PC-3 (cell line): ENCODE data around the gene ISM1. TPM values are rescaled to one million over a fixed set of nuclear protein-coding genes. Genes with fewer than 3 reads are reported as not detected.
A peak's percentile ranks its signal among the peaks of the same experiment; 100 is the strongest.

Experiments
- ATAC-seq: fragments of 200-7000 bp; cut with Tn5 transposase; 2 replicates; pipeline ENCODE4 v1.9.1; 2020; ENCODE audit warnings: mild to moderate bottlenecking, moderate library complexity
- BruUV-seq: library from RNA; stranded (reverse); fragments of 400-500 nt; replicated peaks from 2 replicates; lab custom pipeline; 2021; lab: Mats Ljungman, UMichigan
- CTCF ChIA-PET: fragments of 300-600 bp; sonication (Branson Sonifier 250); formaldehyde crosslinking; loops from one replicate; lab custom pipeline; 2022; ENCODE audit warnings: antibody characterized with exemption; lab: Charles Lee
- POLR2A ChIA-PET: fragments of 300-600 bp; sonication (Branson Sonifier 250); formaldehyde crosslinking; loops from one replicate; lab custom pipeline; 2022; ENCODE audit warnings: antibody characterized with exemption; ENCODE audit not compliant: unreplicated experiment; lab: Charles Lee
- DNase-seq: peaks from one replicate; pipeline ENCODE4 v3.0.0-alpha.2; 2015
- H2AFZ ChIP-seq: fragments of 300-600 bp; sonication (generic); 2 replicates; pipeline ENCODE4 v1.6.0; 2016; ENCODE audit warnings: antibody characterized with exemption, low read length
- H3F3A ChIP-seq: fragments of 300-600 bp; sonication (generic); one replicate; pipeline ENCODE4 v1.6.0; 2017; ENCODE audit warnings: antibody characterized with exemption, low read length, control low read depth, mild to moderate bottlenecking; ENCODE audit not compliant: unreplicated experiment
- H3K27ac ChIP-seq: fragments of 300-600 bp; sonication (generic); 2 replicates; pipeline ENCODE4 v1.5.1; 2016; ENCODE audit warnings: mild to moderate bottlenecking, low read length
- H3K27me3 ChIP-seq: fragments of 300-600 bp; sonication (generic); 2 replicates; pipeline ENCODE4 v1.6.1; 2016; ENCODE audit warnings: low read length, mixed read lengths
- H3K36me3 ChIP-seq: fragments of 300-600 bp; sonication (generic); 2 replicates; pipeline ENCODE4 v1.6.1; 2016; ENCODE audit warnings: low read depth, mixed run types, low read length, mixed read lengths
- H3K4me1 ChIP-seq: fragments of 300-600 bp; sonication (generic); 2 replicates; pipeline ENCODE4 v1.5.1; 2016; ENCODE audit warnings: low read length; ENCODE audit not compliant: insufficient read depth
- H3K4me2 ChIP-seq: fragments of 300-600 bp; sonication (generic); 2 replicates; pipeline ENCODE4 v1.6.0; 2016; ENCODE audit warnings: low read length
- H3K4me3 ChIP-seq: fragments of 300-600 bp; sonication (generic); 2 replicates; pipeline ENCODE4 v1.5.1; 2016; ENCODE audit warnings: mild to moderate bottlenecking, low read length, mixed read lengths
- H3K79me2 ChIP-seq: fragments of 300-600 bp; sonication (generic); 2 replicates; pipeline ENCODE4 v1.6.1; 2017; ENCODE audit warnings: low read length, mixed read lengths
- H3K9ac ChIP-seq: fragments of 300-600 bp; sonication (generic); 2 replicates; pipeline ENCODE4 v1.6.0; 2016; ENCODE audit warnings: mild to moderate bottlenecking, low read length
- H3K9me2 ChIP-seq: fragments of 300-600 bp; sonication (generic); replicated peaks from 2 replicates; pipeline ENCODE4 v1.6.1; 2016; ENCODE audit warnings: mixed run types, low read length, mixed read lengths
- H3K9me3 ChIP-seq: fragments of 300-600 bp; sonication (generic); 2 replicates; pipeline ENCODE4 v1.6.1; 2016; ENCODE audit warnings: low read length, mixed read lengths
- H4K20me1 ChIP-seq: fragments of 300-600 bp; sonication (generic); 2 replicates; pipeline ENCODE4 v1.6.1; 2016; ENCODE audit warnings: low read length, mixed read lengths
- CTCF ChIP-seq: fragments of 300-600 bp; sonication (generic); conservative IDR thresholded peaks from 2 replicates; pipeline ENCODE4 v1.5.1; 2017; ENCODE audit warnings: antibody characterized with exemption, low read depth, mild to moderate bottlenecking, low read length
- EZH2 ChIP-seq: fragments of 300-600 bp; sonication (generic); IDR thresholded peaks from one replicate; pipeline ENCODE4 v1.6.1; 2017; ENCODE audit warnings: antibody characterized with exemption, mild to moderate bottlenecking, low read length; ENCODE audit not compliant: unreplicated experiment
- EZH2phosphoT487 ChIP-seq: fragments of 300-600 bp; sonication (generic); IDR thresholded peaks from 2 replicates; pipeline ENCODE4 v1.6.1; 2018; ENCODE audit warnings: mild to moderate bottlenecking, antibody characterized with exemption, low read length, borderline replicate concordance
- intact Hi-C: fragments of 100-400 bp; cut with micrococcal nuclease; formaldehyde crosslinking; loops from 2 replicates; pipeline ENCODE4 v1.9.0; 2023
- total RNA-seq: library from RNA; depleted of rRNA; stranded (reverse); fragments of >200 nt; gene quantifications from 2 replicates; pipeline ENCODE4 v1.2.3, GENCODE V29; 2014

The ISM1 gene
- total RNA-seq, 1 experiment from 2014 or later, result not detected

GRCh38 chr20:13221313-13221672 lies 219 bp downstream of the ISM1 start:
- Histone ChIP-seq H3K4me3 (no peak overlapping the region; the same call in 1 of the 2 replicates), H2AFZ (no peak overlapping the region), H3K79me2 (no peaks in the 10 kb centered on the region), H3K9me3 (0 out of 2 replicates have a peak, but pooled peaks cover 4% of the 10 kb centered on the region), H3K27me3 (peaks cover 78% of the 10 kb centered on the region), H3K36me3 (no peaks in the 10 kb centered on the region), H4K20me1 (no peaks in the 10 kb centered on the region), H3K4me1 (peaks cover 12% of the 10 kb centered on the region; the same call in 1 of the 2 replicates), H3K9ac (no peak overlapping the region), H3K9me2 (no peaks in the 10 kb centered on the region), H3K4me2 (peak overlapping the region; percentile 89; the same call in 1 of the 2 replicates), H3K27ac (no peak overlapping the region), H3F3A (no peaks in the 10 kb centered on the region)
- POLR2A ChIA-PET, result no interaction called here
- ATAC-seq, result no peak; the same call in none of the 2 replicates
- no TSS peak for BruUV-seq
- no peak for DNase-seq
- no peak for TF ChIP-seq EZH2phosphoT487
- TF ChIP-seq CTCF, result no peak
- no peak for TF ChIP-seq EZH2
- CTCF ChIA-PET, result no interaction called here
- intact Hi-C loops, result no loop called here

- BruUV-seq, result no TSS peak
- Histone ChIP-seq H3K9me2 (no peaks in the 10 kb centered on the region), H4K20me1 (no peaks in the 10 kb centered on the region), H3K36me3 (no peaks in the 10 kb centered on the region), H3K4me1 (peaks cover 12% of the 10 kb centered on the region; the same call in 1 of the 2 replicates), H3K27me3 (peaks cover 78% of the 10 kb centered on the region), H3K4me3 (peak overlapping the region; percentile 64), H2AFZ (peak overlapping the region; percentile 89), H3K27ac (no peak overlapping the region), H3F3A (no peaks in the 10 kb centered on the region), H3K4me2 (peak overlapping the region; percentile 89), H3K9me3 (0 out of 2 replicates have a peak, but pooled peaks cover 8% of the 10 kb centered on the region), H3K79me2 (no peaks in the 10 kb centered on the region), H3K9ac (no peak overlapping the region)
- ChIA-PET CTCF (no interaction called here), POLR2A (no interaction called here)
- TF ChIP-seq CTCF, result no peak
- TF ChIP-seq EZH2, result peak; percentile 68
- TF ChIP-seq EZH2phosphoT487, result peak; percentile 43; the same call in 1 of the 2 replicates
- intact Hi-C loops, result no loop called here
- ATAC-seq, result peak; percentile 89
- peak; percentile 67 for DNase-seq
Observed at GRCh38 chr20:13221673-13222318, 722 bp downstream of the ISM1 start.

GRCh38 chr20:13222319-13222716 lies 1.2 kb downstream of the ISM1 start:
- H3F3A ChIP-seq, result no peaks in the 10 kb centered on the region
- H3K4me1 ChIP-seq, result peaks cover 12% of the 10 kb centered on the region; the same call in 1 of the 2 replicates
- ChIA-PET POLR2A (no interaction called here), CTCF (no interaction called here)
- peaks cover 74% of the 10 kb centered on the region for H3K27me3 ChIP-seq
- no peaks in the 10 kb centered on the region for H3K36me3 ChIP-seq
- no peak overlapping the region for H3K9ac ChIP-seq
- peak overlapping the region; percentile 89 for H3K4me2 ChIP-seq
- no TSS peak for BruUV-seq
- no peaks in the 10 kb centered on the region for H4K20me1 ChIP-seq
- no peak overlapping the region for H3K27ac ChIP-seq
- 0 out of 2 replicates have a peak, but pooled peaks cover 8% of the 10 kb centered on the region for H3K9me3 ChIP-seq
- no peak for DNase-seq
- no peak for ATAC-seq
- intact Hi-C loops, result no loop called here
- no peaks in the 10 kb centered on the region for H3K9me2 ChIP-seq
- no peak for TF ChIP-seq CTCF
- no peak for TF ChIP-seq EZH2phosphoT487
- no peak for TF ChIP-seq EZH2
- 0 out of 2 replicates have a peak overlapping the region, but pooled peaks have one; percentile 64 for H3K4me3 ChIP-seq
- H3K79me2 ChIP-seq, result no peaks in the 10 kb centered on the region
- H2AFZ ChIP-seq, result no peak overlapping the region
